Fibroblast of skin of left biceps (primary cell): Measurements from ENCODE around the gene OLFML1.
A peak's percentile ranks its signal among the peaks of the same experiment; 100 is the strongest.

Source experiments
- DNase-seq, 2 experiments: peaks; one replicate each; pipeline ENCODE4 v3.0.0-alpha.2; 2013; ENCODE audit warnings: low read depth in 2 of 2

Gene OLFML1

GRCh38 chr11:7485186-7486097 is at the start of gene OLFML1:
TSS of gene OLFML1 (plus strand) at chr11:7485506. CDS start at chr11:7485876, 370 bp downstream.
- peak; percentile 30 to 39 for DNase-seq

GRCh38 chr11:7436146-7436545 is 49.2 kb upstream of the OLFML1 start:
- no peak for DNase-seq

GRCh38 chr11:7436657-7437056 is 48.6 kb upstream of the OLFML1 start:
- no peak for DNase-seq

- DNase-seq = peak; percentile 48 to 49
Measured at GRCh38 chr11:7437696-7438095, 47.6 kb upstream of the OLFML1 start.

- DNase-seq = no peak
Measured at GRCh38 chr11:7439746-7440320, 45.5 kb upstream of the OLFML1 start.

- DNase-seq = no peak
Measured at GRCh38 chr11:7442588-7443215, 42.6 kb upstream of the OLFML1 start.

GRCh38 chr11:7444091-7444981 is 41.0 kb upstream of the OLFML1 start:
- no peak for DNase-seq

- DNase-seq = no peak
Measured at GRCh38 chr11:7445564-7445963, 39.7 kb upstream of the OLFML1 start.

GRCh38 chr11:7448201-7448600 is 37.1 kb upstream of the OLFML1 start:
- no peak for DNase-seq

GRCh38 chr11:7449211-7449840 is 36.0 kb upstream of the OLFML1 start:
- no peak for DNase-seq

GRCh38 chr11:7449841-7450214 is 35.5 kb upstream of the OLFML1 start:
- no peak for DNase-seq

GRCh38 chr11:7450836-7451235 is 34.5 kb upstream of the OLFML1 start:
- DNase-seq = no peak

- DNase-seq = no peak
Measured at GRCh38 chr11:7451520-7451919, 33.8 kb upstream of the OLFML1 start.

- no peak for DNase-seq
Measured at GRCh38 chr11:7451952-7452494, 33.3 kb upstream of the OLFML1 start.

- no peak for DNase-seq
Measured at GRCh38 chr11:7454854-7455253, 30.5 kb upstream of the OLFML1 start.

GRCh38 chr11:7457211-7457610 is 28.1 kb upstream of the OLFML1 start:
- DNase-seq = no peak

- DNase-seq = no peak
Measured at GRCh38 chr11:7462706-7463105, 22.6 kb upstream of the OLFML1 start.

GRCh38 chr11:7467652-7468051 is 17.7 kb upstream of the OLFML1 start:
- no peak for DNase-seq

- DNase-seq = no peak
Measured at GRCh38 chr11:7469351-7469865, 15.9 kb upstream of the OLFML1 start.

- DNase-seq = no peak
Measured at GRCh38 chr11:7471071-7471470, 14.2 kb upstream of the OLFML1 start.

GRCh38 chr11:7473717-7474116 is 11.6 kb upstream of the OLFML1 start:
- DNase-seq = no peak
